Right atrium auricular region (tissue), 2 donors: ENCODE data around the gene TTC34. TPM values are rescaled to one million over a fixed set of nuclear protein-coding genes. Genes with fewer than 3 reads are reported as not detected.

Source experiments
- DNase-seq: peaks from one replicate; pipeline ENCODE4 v3.0.0-alpha.2; 2019; ENCODE audit warnings: low spot score
- H3K27ac ChIP-seq, 2 donors: fragments of 200-600 bp; sonication (generic); 1 replicate in 1 of 2; 2 replicates in 1 of 2; pipeline ENCODE4 v1.5.1; 2016 to 2019
- H3K27me3 ChIP-seq, 2 donors: fragments of 200-600 bp; sonication (generic); one replicate each; pipeline versions ENCODE4 v1.5.1 to v1.6.0; 2017 to 2019
- H3K36me3 ChIP-seq: fragments of 200-600 bp; sonication (generic); one replicate; pipeline ENCODE4 v1.5.1; 2016
- H3K4me1 ChIP-seq, 2 donors: fragments of 200-600 bp; sonication (generic); one replicate each; pipeline versions ENCODE4 v1.5.1 to v1.6.0; 2017 to 2019
- H3K4me3 ChIP-seq, 2 donors: fragments of 200-600 bp; sonication (generic); 1 replicate in 1 of 2; 2 replicates in 1 of 2; pipeline ENCODE4 v1.5.1; 2017 to 2019; ENCODE audit warnings: mild to moderate bottlenecking in 1 of 2, moderate library complexity in 1 of 2
- H3K9me3 ChIP-seq, 2 donors: fragments of 200-600 bp; sonication (generic); one replicate each; pipeline ENCODE4 v1.5.1; 2019
- CTCF ChIP-seq, 2 donors: fragments of 200-600 bp; sonication (generic); IDR thresholded peaks; one replicate each; pipeline ENCODE4 v1.5.1; 2019; ENCODE audit warnings: antibody characterized with exemption in 2 of 2
- total RNA-seq, 2 donors: library from RNA; depleted of rRNA; stranded (reverse); fragments of >200 nt; gene quantifications; one replicate each; pipeline ENCODE4 v1.1.0, GENCODE V29; 2016

TTC34 gene
- total RNA-seq, 2 donors from 2014 or later: 0.08 to 0.11 TPM

GRCh38 chr1:2617971-2618470 lies 183.5 kb downstream of the TTC34 start:
- H3K27ac ChIP-seq: no peak overlapping the region
- no peak for TF ChIP-seq CTCF (IDR thresholded peaks at IDR 0.05)

GRCh38 chr1:2614145-2614544 lies 187.3 kb downstream of the TTC34 start:
- H3K27me3 ChIP-seq: no peaks in the 10 kb centered on the region
- peaks cover 0 to 8% of the 10 kb centered on the region in 2 donors for H3K4me1 ChIP-seq
- no peak for TF ChIP-seq CTCF (IDR thresholded peaks at IDR 0.05)
- H3K4me3 ChIP-seq: no peak overlapping the region
- H3K36me3 ChIP-seq: no peaks in the 10 kb centered on the region
- peaks cover 0 to 26% of the 10 kb centered on the region in 2 donors for H3K9me3 ChIP-seq
- no peak overlapping the region for H3K27ac ChIP-seq
- no peak for DNase-seq

More at GRCh38 chr1:2617971-2618470, 183.5 kb downstream of the TTC34 start:
- Histone ChIP-seq H3K9me3 (peaks cover 0 to 35% of the 10 kb centered on the region in 2 donors), H3K27me3 (no peaks in the 10 kb centered on the region), H3K4me1 (no peaks in the 10 kb centered on the region), H3K4me3 (no peak overlapping the region), H3K36me3 (no peaks in the 10 kb centered on the region)
- no peak for DNase-seq

GRCh38 chr1:2612591-2613365 lies 188.7 kb downstream of the TTC34 start:
- no peaks in the 10 kb centered on the region for H3K36me3 ChIP-seq
- H3K27me3 ChIP-seq: no peaks in the 10 kb centered on the region
- no peak for DNase-seq
- H3K27ac ChIP-seq: no peak overlapping the region
- H3K4me3 ChIP-seq: no peak overlapping the region
- peaks cover 0 to 26% of the 10 kb centered on the region in 2 donors for H3K9me3 ChIP-seq
- H3K4me1 ChIP-seq: peaks cover 0 to 8% of the 10 kb centered on the region in 2 donors
- TF ChIP-seq CTCF (IDR thresholded peaks at IDR 0.05): no peak

GRCh38 chr1:2611621-2612437 lies 189.7 kb downstream of the TTC34 start:
- Histone ChIP-seq H3K4me3 (no peak overlapping the region), H3K27ac (no peak overlapping the region), H3K36me3 (no peaks in the 10 kb centered on the region), H3K27me3 (no peaks in the 10 kb centered on the region), H3K9me3 (peaks cover 0 to 26% of the 10 kb centered on the region in 2 donors), H3K4me1 (peaks cover 0 to 8% of the 10 kb centered on the region in 2 donors)
- TF ChIP-seq CTCF (IDR thresholded peaks at IDR 0.05): no peak
- DNase-seq: no peak

GRCh38 chr1:2611031-2611501 lies 190.4 kb downstream of the TTC34 start:
- peak overlapping the region in 1 of 2 donors; percentile 3 for H3K4me3 ChIP-seq
- no peak for DNase-seq
- TF ChIP-seq CTCF (IDR thresholded peaks at IDR 0.05): no peak
- no peaks in the 10 kb centered on the region for H3K27me3 ChIP-seq
- H3K36me3 ChIP-seq: no peaks in the 10 kb centered on the region
- H3K27ac ChIP-seq: no peak overlapping the region
- H3K9me3 ChIP-seq: peaks cover 0 to 25% of the 10 kb centered on the region in 2 donors
- peaks cover 0 to 8% of the 10 kb centered on the region in 2 donors for H3K4me1 ChIP-seq
